HepG2 (cell line): ENCODE data around the gene MOCS1. TPM values are rescaled to one million over a fixed set of nuclear protein-coding genes. Genes with fewer than 3 reads are reported as not detected.

Experiments
- ATAC-seq: fragments of 200-7000 bp; cut with Tn5 transposase; 3 replicates; pipeline ENCODE4 v1.9.1; 2020; ENCODE audit warnings: mild to moderate bottlenecking, moderate library complexity
- BruUV-seq: library from RNA; stranded (reverse); fragments of 400-500 nt; replicated peaks from 2 replicates; lab custom pipeline; 2021; lab: Mats Ljungman, UMichigan
- CTCF ChIA-PET: fragments of 300-600 bp; formaldehyde crosslinking; extraction: SDS; loops from one replicate; lab custom pipeline; 2021; ENCODE audit warnings: low total read pairs, inconsistent platforms, low intra/inter-chr PET ratio; lab: Yijun Ruan, JAX
- POLR2A ChIA-PET: fragments of 350-600 bp; sonication (Branson Sonifier 250); formaldehyde crosslinking; loops from one replicate; lab custom pipeline; 2020; ENCODE audit warnings: antibody characterized with exemption, inconsistent platforms; lab: Yijun Ruan, JAX
- DNase-seq: peaks from one replicate; pipeline ENCODE4 v3.0.0-alpha.2; 2015; ENCODE audit warnings: low spot score
- FAIRE-seq: peaks from 3 replicates; lab custom pipeline; 2011; peaks lifted over from hg19 to GRCh38; lab: Jason Lieb, UNC
- H2AFZ ChIP-seq: one replicate; pipeline ENCODE4 v1.6.1; 2011; ENCODE audit warnings: low read length, inconsistent platforms
- H3K27ac ChIP-seq: fragments of 300-600 bp; 3 replicates; pipeline ENCODE4 v1.8.0; 2011; ENCODE audit warnings: mixed run types, mild to moderate bottlenecking, mixed read lengths, low read length, inconsistent platforms; ENCODE audit not compliant: insufficient read depth; ENCODE audit errors: extremely low read length
- H3K27me3 ChIP-seq, 2 experiments: fragments of 200-600 bp in 1 of 2; 2 replicates in 1 of 2; 3 replicates in 1 of 2; pipeline versions ENCODE4 v1.6.0 to v1.8.0; 2011; ENCODE audit warnings: low read length in 2 of 2, mild to moderate bottlenecking in 2 of 2, moderate library complexity in 2 of 2, inconsistent platforms in 1 of 2; ENCODE audit not compliant: insufficient read depth in 2 of 2, control insufficient read depth in 1 of 2
- H3K36me3 ChIP-seq, 2 experiments: fragments of 200-600 bp in 1 of 2; replicated peaks in 1 of 2; 2 replicates in 1 of 2; 3 replicates in 1 of 2; pipeline versions ENCODE4 v1.5.1 to v1.8.0; 2011; ENCODE audit warnings: low read length in 2 of 2, inconsistent platforms in 1 of 2; ENCODE audit not compliant: insufficient read depth in 2 of 2, control insufficient read depth in 1 of 2
- H3K4me1 ChIP-seq: 2 replicates; pipeline ENCODE4 v1.5.1; 2012; ENCODE audit warnings: low read length, inconsistent platforms; ENCODE audit not compliant: insufficient read depth
- H3K4me2 ChIP-seq: 2 replicates; pipeline ENCODE4 v1.6.0; 2011; ENCODE audit warnings: low read depth, low read length, inconsistent platforms
- H3K4me3 ChIP-seq, 3 experiments: fragments of 200-600 bp in 1 of 3; sonication (generic), shearing (Covaris generic) in 1 of 3; replicated peaks in 1 of 3; 2 replicates each; pipeline ENCODE4 v1.5.1; 2011 to 2016; ENCODE audit warnings: low read length in 3 of 3, inconsistent platforms in 2 of 3, low read depth in 2 of 3, mild to moderate bottlenecking in 2 of 3, control low read depth in 1 of 3, mixed read lengths in 1 of 3; ENCODE audit not compliant: insufficient read depth in 1 of 3
- H3K79me2 ChIP-seq: one replicate; pipeline ENCODE4 v1.6.1; 2011; ENCODE audit warnings: low read length, inconsistent platforms; ENCODE audit not compliant: insufficient read depth
- H3K9ac ChIP-seq: 2 replicates; pipeline ENCODE4 v1.6.0; 2011; ENCODE audit warnings: mild to moderate bottlenecking, low read depth, low read length, inconsistent platforms; ENCODE audit not compliant: insufficient read depth
- H3K9me3 ChIP-seq: 2 replicates; pipeline ENCODE4 v1.5.1; 2012; ENCODE audit warnings: mild to moderate bottlenecking, low read length
- H4K20me1 ChIP-seq: 2 replicates; pipeline ENCODE4 v1.6.0; 2011; ENCODE audit warnings: inconsistent platforms, mild to moderate bottlenecking, low read length, moderate library complexity; ENCODE audit not compliant: insufficient read depth
- GLMP ChIP-seq: sonication (generic); formaldehyde crosslinking; IDR thresholded peaks from 2 replicates; pipeline ENCODE4 v1.9.0; 2021; ENCODE audit warnings: missing genetic modification reagents, mild to moderate bottlenecking, borderline replicate concordance
- HDAC6 ChIP-seq: fragments of 200-600 bp; sonication (generic); IDR thresholded peaks from 2 replicates; pipeline ENCODE4 v1.7.0; 2017; ENCODE audit warnings: mild to moderate bottlenecking, antibody characterized with exemption, low read length, low read depth
- HNF1A ChIP-seq, 2 experiments: sonication (generic) in 1 of 2; formaldehyde crosslinking in 1 of 2; IDR thresholded peaks; 2 replicates each; pipeline versions ENCODE4 v1.4.0 to v1.6.1; 2016 to 2020; ENCODE audit warnings: borderline replicate concordance in 1 of 2, low read depth in 1 of 2, mild to moderate bottlenecking in 1 of 2, missing genetic modification reagents in 1 of 2
- IKZF4 ChIP-seq: sonication (generic); formaldehyde crosslinking; IDR thresholded peaks from 2 replicates; pipeline ENCODE4 v1.5.1; 2020; ENCODE audit warnings: borderline replicate concordance, mild to moderate bottlenecking, low read depth, missing genetic modification reagents; ENCODE audit errors: not compliant biosample characterization
- MAF1 ChIP-seq: sonication (generic); formaldehyde crosslinking; IDR thresholded peaks from 2 replicates; pipeline ENCODE4 v1.5.0; 2020; ENCODE audit warnings: missing genetic modification reagents, borderline replicate concordance
- SMARCC2 ChIP-seq: fragments of 450-650 bp; IDR thresholded peaks from 2 replicates; pipeline ENCODE4 v1.6.1; 2017; ENCODE audit warnings: antibody characterized with exemption, mild to moderate bottlenecking
- ZNF160 ChIP-seq: sonication (generic); formaldehyde crosslinking; IDR thresholded peaks from 2 replicates; pipeline ENCODE4 v1.8.0; 2022; ENCODE audit warnings: mild to moderate bottlenecking, inconsistent platforms, missing genetic modification reagents
- ZNF331 ChIP-seq: sonication (generic); formaldehyde crosslinking; IDR thresholded peaks from 2 replicates; pipeline ENCODE4 v1.4.0; 2020; ENCODE audit warnings: missing genetic modification reagents
- ZNF407 ChIP-seq: sonication (generic); formaldehyde crosslinking; IDR thresholded peaks from one replicate; pipeline ENCODE4 v1.5.1; 2020; ENCODE audit warnings: mild to moderate bottlenecking, missing genetic modification reagents; ENCODE audit errors: not compliant biosample characterization
- ZNF772 ChIP-seq: sonication (generic); formaldehyde crosslinking; IDR thresholded peaks from 2 replicates; pipeline ENCODE4 v1.5.0; 2020; ENCODE audit warnings: mild to moderate bottlenecking, missing genetic modification reagents
- WGBS: methylation state at CpG from one replicate; pipeline ENCODE4 v1.1.6; 2017; ENCODE audit warnings: low lambda C conversion rate; 5-methylcytosine and 5-hydroxymethylcytosine counted together
- in situ Hi-C: cut with HindIII; loops from 2 replicates; pipeline ENCODE4 v1.10.0; 2017; ENCODE audit warnings: low pct_unique_long_range_greater_than_20kb; ENCODE audit not compliant: extremely low pct_ligation_motif_present
- intact Hi-C: fragments of 100-400 bp; cut with micrococcal nuclease; formaldehyde crosslinking; loops from one replicate; pipeline ENCODE4 v1.10.0; 2022; ENCODE audit not compliant: unreplicated experiment
- polyA plus RNA-seq, 8 experiments: library from polyadenylated mRNA; depleted of rRNA in 3 of 8; stranded (reverse) in 7 of 8; unstranded in 1 of 8; fragments of >200 nt; fragmentation: Illumina TruSeq in 4 of 8; extraction: Trizol in 4 of 8; gene quantifications; 2 replicates each; pipeline versions ENCODE4 v1.2.1 to v1.2.3, GENCODE V29; 2011 to 2016; ENCODE audit warnings: low read depth in 4 of 8, missing spikeins in 1 of 8, mixed read lengths in 1 of 8; ENCODE audit not compliant: insufficient read depth in 1 of 8
- total RNA-seq, 5 experiments: library from RNA; depleted of rRNA; stranded (reverse); fragments of >200 nt; fragmentation: Illumina TruSeq; extraction: Trizol; gene quantifications; 2 replicates each; pipeline ENCODE4 v1.2.3, GENCODE V29; 2016; ENCODE audit warnings: low read depth in 1 of 5

MOCS1 gene
- total and polyA plus RNA-seq, 2 of the 13 experiments (the other 11 are each of a cell fraction or from before 2014, with no cell fraction given), result 5.3 to 11.7 TPM

GRCh38 chr6:39889229-39889628 lies 45.0 kb downstream of the MOCS1 start:
- intact Hi-C loops, result no loop called here
- in situ Hi-C loops, result loop anchor here (10.0 kb wide), 1 partner anchor 534 kb away; no protein-coding TSS in a partner anchor
- DNase-seq (no peak), ATAC-seq (no peak), FAIRE-seq (no peak)
- H3K4me1 ChIP-seq, result peaks cover 25% of the 10 kb centered on the region
- H3K79me2 ChIP-seq, result no peaks in the 10 kb centered on the region
- no peak overlapping the region for H3K9ac ChIP-seq
- CTCF ChIA-PET, result interaction anchor here (3.4 kb wide), 1 partner anchor 24 kb away, joined by 8 read pairs; no protein-coding TSS in a partner anchor
- BruUV-seq, result no TSS peak
- WGBS, result 67% methylated on average over 2 of the region's 2 CpGs
- no peaks in the 10 kb centered on the region for H4K20me1 ChIP-seq
- H3K4me3 ChIP-seq, result no peak overlapping the region
- H3K4me2 ChIP-seq, result no peak overlapping the region
- H3K27ac ChIP-seq, result no peak overlapping the region
- POLR2A ChIA-PET, result no interaction called here
- no peaks in the 10 kb centered on the region for H3K9me3 ChIP-seq
- H3K27me3 ChIP-seq, result peaks cover 0 to 7% of the 10 kb centered on the region in 2 experiments; a peak in 1 of 5 replicates
- no peaks in the 10 kb centered on the region for H3K36me3 ChIP-seq
- no peak overlapping the region for H2AFZ ChIP-seq
- no peak for TF ChIP-seq IKZF4 (CRISPR knock-in tag)
- no peak for TF ChIP-seq ZNF772 (CRISPR knock-in tag)
- TF ChIP-seq MAF1 (CRISPR knock-in tag), result no peak
- TF ChIP-seq SMARCC2, result no peak
- no peak for TF ChIP-seq ZNF407
- no peak for TF ChIP-seq HDAC6
- no peak for TF ChIP-seq ZNF331 (CRISPR knock-in tag)
- no peak for TF ChIP-seq ZNF160
- no peak for TF ChIP-seq GLMP
- no peak for TF ChIP-seq HNF1A (IDR thresholded peaks at IDR 0.05; ENCODE audit: low read depth)
- no peak for TF ChIP-seq HNF1A (CRISPR knock-in tag; IDR thresholded peaks at IDR 0.05; ENCODE audit: borderline replicate concordance)
